Measurements from ENCODE around the gene SLC12A9.
"Not testable (repeated sequence)": the region's sequence is repeated elsewhere in the genome, so short reads cannot be mapped to it uniquely, and the experiment has no call there.

Gene SLC12A9

GRCh38 chr7:100895956-100896731, 43.6 kb downstream of the SLC12A9 start:
- no peak for DNase-seq (ENCODE audit: low read depth in 2 of 2)

GRCh38 chr7:100896732-100897608, 44.5 kb downstream of the SLC12A9 start:
- DNase-seq (ENCODE audit: low read depth in 2 of 2): peak in 1 of 2 donors; percentile 22

DNA sequence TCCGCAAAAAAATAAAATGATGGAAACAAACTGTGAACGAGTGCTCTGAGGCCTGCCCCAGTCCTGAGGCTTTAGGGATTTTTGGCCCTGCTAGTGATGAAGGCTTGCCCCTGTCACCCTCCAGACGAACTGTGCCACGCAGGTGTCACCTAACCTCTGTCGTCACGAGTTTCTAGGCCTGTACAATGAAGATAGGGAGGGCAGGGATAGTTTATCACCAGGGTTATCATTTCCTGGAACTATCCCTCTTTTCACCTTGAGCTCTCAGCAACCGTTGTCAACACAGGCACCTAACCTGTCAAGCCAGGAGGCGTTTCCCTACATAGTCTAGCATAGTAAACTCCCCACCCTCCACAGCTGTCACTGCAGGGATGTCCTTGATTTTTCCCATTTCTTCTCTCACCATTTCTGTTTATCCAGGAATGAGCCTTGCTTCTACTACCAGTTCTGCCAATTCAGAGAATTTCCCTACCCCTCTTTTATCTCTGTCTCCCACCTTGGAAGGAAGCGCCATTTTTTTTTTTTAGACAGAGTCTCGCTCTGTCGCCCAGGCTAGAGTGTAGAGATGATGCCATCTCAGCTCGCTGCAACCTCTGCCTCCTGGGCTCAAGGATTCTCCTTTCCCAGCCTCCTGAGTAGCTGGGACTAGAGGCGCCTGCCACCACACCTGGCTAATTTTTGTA, 45.4 kb downstream of the SLC12A9 start:
- no peak for DNase-seq (ENCODE audit: low read depth in 2 of 2)

DNA sequence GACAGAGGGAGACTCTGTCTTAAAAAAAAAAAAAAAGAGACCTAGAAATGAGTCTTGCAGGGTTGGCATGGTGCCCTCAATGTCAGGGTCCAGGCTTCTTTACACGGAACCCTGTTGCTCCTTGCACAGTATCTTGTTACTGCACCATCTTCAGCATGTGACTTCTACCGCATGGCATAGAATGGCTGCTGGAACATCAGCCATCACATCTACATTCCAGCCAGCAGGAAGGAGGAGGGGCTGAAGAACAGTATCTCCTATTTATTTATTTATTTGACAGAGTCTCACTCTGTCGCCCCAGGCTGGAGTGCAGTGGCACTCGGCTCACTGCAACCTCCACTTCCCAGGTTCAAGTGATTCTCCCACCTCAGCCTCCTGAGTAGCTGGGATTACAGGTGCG, 46.9 kb downstream of the SLC12A9 start:
- no peak for DNase-seq (ENCODE audit: low read depth in 2 of 2)

GRCh38 chr7:100900978-100901377, 48.5 kb downstream of the SLC12A9 start:
- no peak for DNase-seq (ENCODE audit: low read depth in 2 of 2)

- DNase-seq (ENCODE audit: low read depth in 2 of 2): no peak
Observed at GRCh38 chr7:100901921-100902332, 49.4 kb downstream of the SLC12A9 start.

- no peak for DNase-seq (ENCODE audit: low read depth in 2 of 2)
Observed at GRCh38 chr7:100902638-100903037, 50.1 kb downstream of the SLC12A9 start.

DNA sequence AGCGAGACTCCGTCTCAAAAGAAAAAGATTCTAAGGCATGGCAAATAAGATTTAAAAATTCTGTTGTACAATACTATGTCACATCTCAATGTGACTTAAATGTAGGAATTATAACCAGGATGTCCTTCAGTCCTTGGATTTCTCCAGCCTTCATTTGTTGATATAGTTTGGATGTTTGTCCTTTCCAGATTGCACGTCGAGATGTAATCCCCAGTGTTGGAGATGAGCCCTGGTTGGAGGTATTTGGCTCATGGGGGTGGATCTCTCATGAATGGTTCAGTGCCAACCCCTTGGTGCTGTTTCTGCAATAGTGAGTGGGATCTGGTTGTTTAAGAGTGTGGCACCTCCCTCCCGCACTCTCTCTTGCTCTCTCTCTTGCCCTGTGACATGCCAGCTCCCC, 56.0 kb downstream of the SLC12A9 start:
- DNase-seq (ENCODE audit: low read depth in 2 of 2): no peak

DNA sequence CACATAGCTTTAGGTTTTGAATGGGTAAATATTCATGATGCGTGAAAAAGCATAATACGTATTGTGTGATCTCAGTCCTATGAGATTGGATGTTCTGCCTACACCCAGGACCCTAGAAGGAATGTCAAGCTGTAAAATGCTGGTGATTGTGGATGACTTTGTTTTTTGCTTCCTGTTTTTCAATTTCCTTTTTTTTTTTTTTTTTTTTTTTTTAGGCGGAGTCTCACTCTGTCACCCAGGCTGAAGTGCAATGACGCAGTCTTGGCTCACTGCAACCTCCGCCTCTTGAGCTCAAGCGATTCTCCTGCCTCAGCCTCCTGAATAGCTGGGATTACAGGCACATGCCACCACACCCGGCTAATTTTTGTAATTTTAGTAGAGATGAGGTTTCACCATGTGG, 57.9 kb downstream of the SLC12A9 start:
- DNase-seq (ENCODE audit: low read depth in 2 of 2): not testable (repeated sequence)

- no peak for DNase-seq (ENCODE audit: low read depth in 2 of 2)
Observed at GRCh38 chr7:100911484-100911883, 59.0 kb downstream of the SLC12A9 start.

- DNase-seq (ENCODE audit: low read depth in 2 of 2): no peak
Observed at GRCh38 chr7:100914208-100914878, 61.8 kb downstream of the SLC12A9 start.

DNA sequence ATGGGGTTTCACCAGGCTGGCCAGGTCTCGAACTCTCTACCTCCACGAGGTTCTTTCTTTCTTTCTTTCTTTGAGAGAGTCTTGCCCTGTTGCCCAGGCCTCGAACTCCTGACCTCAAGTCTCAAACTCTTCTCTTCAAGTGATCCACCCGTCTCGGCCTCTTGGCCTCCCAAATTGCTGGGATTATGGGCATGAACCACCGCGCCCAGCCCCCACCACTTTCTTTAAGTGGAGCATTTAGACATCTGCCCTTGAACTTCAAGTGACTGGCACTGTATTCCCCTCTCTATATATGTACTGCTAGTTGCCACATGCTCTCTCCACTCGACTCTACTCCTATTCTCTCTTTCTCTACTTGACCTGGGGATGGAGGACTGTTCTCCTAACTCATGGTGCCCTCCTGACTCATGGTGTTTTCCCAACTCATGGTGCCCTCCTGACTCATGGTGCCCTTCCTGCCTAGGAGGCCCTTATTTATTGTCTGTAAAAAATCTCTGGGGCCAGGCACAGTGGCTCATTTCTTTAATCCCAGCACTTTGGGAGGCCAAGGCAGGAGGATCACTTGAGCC, 62.5 kb downstream of the SLC12A9 start:
- no peak for DNase-seq (ENCODE audit: low read depth in 2 of 2)

All from stimulated activated CD8-positive, alpha-beta memory T cell treated with anti-CD3 and anti-CD28 coated beads, Interleukin-7, amount 100 ng/mL, for 4 hours (primary cell).